ENCODE data around the gene GPC3.

GPC3 gene

DNA sequence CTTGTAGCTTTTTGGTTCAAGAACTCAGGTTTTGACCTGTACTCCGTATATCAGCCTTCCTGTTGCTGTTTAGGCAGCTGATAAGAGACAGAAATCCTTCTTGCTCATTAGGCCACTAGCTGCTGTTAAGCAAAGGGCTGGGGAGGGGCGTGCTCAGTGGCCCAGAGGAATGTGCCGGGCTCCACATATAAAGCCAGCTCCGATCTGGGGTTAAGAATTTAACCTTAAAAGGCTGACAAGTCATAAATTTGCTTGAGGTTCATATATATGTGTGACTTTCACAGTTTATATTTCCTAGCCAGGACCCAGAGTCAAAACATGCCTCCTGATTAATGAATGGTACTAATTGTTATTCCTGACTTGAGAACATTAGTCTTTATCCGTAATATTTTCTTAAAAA is 15.3 kb downstream of the GPC3 start:
- H3K36me3 ChIP-seq (ENCODE audit: control insufficient read depth in 4 of 4, insufficient read depth in 4 of 4, low read length in 3 of 4), result no peaks in the 10 kb centered on the region
- H3K4me3 ChIP-seq (ENCODE audit: control insufficient read depth in 1 of 7, extremely low read depth in 1 of 7, insufficient read depth in 4 of 7, low read depth in 2 of 7, low read length in 6 of 7), result no peak overlapping the region
- H3K27me3 ChIP-seq (replicated peaks in 2 of 5; ENCODE audit: control insufficient read depth in 4 of 5, insufficient read depth in 5 of 5, low read length in 4 of 5), result no peaks in the 10 kb centered on the region
- POLR2A ChIA-PET, result no interaction called here
- H3K27ac ChIP-seq (ENCODE audit: insufficient read depth in 1 of 2, low read depth in 1 of 2, low read length in 2 of 2, poor library complexity in 1 of 2, severe bottlenecking in 2 of 2), result no peak overlapping the region
- WGBS (ENCODE audit: insufficient coverage), result 58% methylated on average over 3 of the region's 5 CpGs
- CTCF ChIA-PET, result no interaction called here
- no peaks in the 10 kb centered on the region for H3K9me3 ChIP-seq (ENCODE audit: control extremely low read depth in 1 of 5, control insufficient read depth in 4 of 5, insufficient read depth in 2 of 5, low read depth in 1 of 5, low read length in 4 of 5)
- DNase-seq, result no peak
- peaks cover 0 to 2% (median 0%) of the 10 kb centered on the region in 4 experiments for H3K4me1 ChIP-seq (ENCODE audit: control extremely low read depth in 1 of 4, control insufficient read depth in 4 of 4, insufficient read depth in 4 of 4, low read length in 3 of 4)

GRCh38 chrX:133969191-133969590 is 16.2 kb downstream of the GPC3 start:
- Histone ChIP-seq H3K36me3 (ENCODE audit: control insufficient read depth in 4 of 4, insufficient read depth in 4 of 4, low read length in 3 of 4) (no peaks in the 10 kb centered on the region), H3K9me3 (ENCODE audit: control extremely low read depth in 1 of 5, control insufficient read depth in 4 of 5, insufficient read depth in 2 of 5, low read depth in 1 of 5, low read length in 4 of 5) (no peaks in the 10 kb centered on the region), H3K27me3 (replicated peaks in 2 of 5; ENCODE audit: control insufficient read depth in 4 of 5, insufficient read depth in 5 of 5, low read length in 4 of 5) (no peaks in the 10 kb centered on the region), H3K4me1 (ENCODE audit: control extremely low read depth in 1 of 4, control insufficient read depth in 4 of 4, insufficient read depth in 4 of 4, low read length in 3 of 4) (peaks cover 0 to 5% (median 0%) of the 10 kb centered on the region in 4 experiments), H3K27ac (ENCODE audit: insufficient read depth in 1 of 2, low read depth in 1 of 2, low read length in 2 of 2, poor library complexity in 1 of 2, severe bottlenecking in 2 of 2) (no peak overlapping the region), H3K4me3 (ENCODE audit: control insufficient read depth in 1 of 7, extremely low read depth in 1 of 7, insufficient read depth in 4 of 7, low read depth in 2 of 7, low read length in 6 of 7) (no peak overlapping the region)
- no peak for DNase-seq
- ChIA-PET CTCF (no interaction called here), POLR2A (no interaction called here)
- WGBS (ENCODE audit: insufficient coverage), result 80% methylated on average over 1 of the region's 3 CpGs

DNA sequence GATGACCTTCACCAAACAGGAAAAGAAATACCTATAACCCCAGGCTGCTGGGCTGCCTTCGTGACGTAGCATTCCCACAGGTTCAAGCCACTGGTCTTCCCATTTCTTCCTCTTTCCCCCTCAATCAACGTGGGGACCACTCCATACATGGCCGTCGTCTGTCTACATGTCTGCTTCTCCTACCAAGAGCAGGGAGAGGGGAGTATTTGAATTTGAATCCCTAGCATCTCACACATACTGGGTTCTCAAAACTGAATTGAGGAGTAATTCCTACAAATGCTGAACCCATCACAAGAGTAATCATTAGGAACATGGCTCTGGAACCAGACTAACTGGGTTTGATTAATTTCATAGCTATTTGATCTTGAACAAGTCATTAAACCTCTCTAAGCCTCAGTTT is 17.3 kb downstream of the GPC3 start:
- CTCF ChIA-PET, result no interaction called here
- WGBS (ENCODE audit: insufficient coverage), result 53% methylated on average over 3 of the region's 5 CpGs

DNA sequence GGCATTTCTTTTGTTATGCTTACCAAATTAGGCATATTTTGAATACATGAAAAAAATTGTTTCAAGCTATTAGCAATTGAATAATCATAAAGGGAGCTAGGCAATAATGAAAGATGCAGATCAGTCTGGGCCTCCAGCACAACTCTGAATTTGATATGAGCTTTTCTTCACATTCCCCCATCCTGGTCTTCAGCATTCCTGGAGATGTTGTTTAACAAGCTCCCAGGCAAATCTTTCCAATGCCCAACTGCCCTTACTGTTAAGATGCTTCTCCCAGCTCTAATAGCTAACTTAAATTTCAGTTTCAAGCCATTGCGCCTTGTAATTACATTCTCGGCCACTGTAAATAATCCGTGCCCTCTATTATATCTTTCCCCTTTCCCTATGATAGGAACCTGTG is 19.2 kb downstream of the GPC3 start:
- ChIA-PET CTCF (no interaction called here), POLR2A (no interaction called here)
- Histone ChIP-seq H3K36me3 (ENCODE audit: control insufficient read depth in 4 of 4, insufficient read depth in 4 of 4, low read length in 3 of 4) (no peaks in the 10 kb centered on the region), H3K4me3 (ENCODE audit: control insufficient read depth in 1 of 7, extremely low read depth in 1 of 7, insufficient read depth in 4 of 7, low read depth in 2 of 7, low read length in 6 of 7) (no peak overlapping the region), H3K27me3 (replicated peaks in 2 of 5; ENCODE audit: control insufficient read depth in 4 of 5, insufficient read depth in 5 of 5, low read length in 4 of 5) (peaks cover 0 to 2% (median 0%) of the 10 kb centered on the region in 5 experiments), H3K9me3 (ENCODE audit: control extremely low read depth in 1 of 5, control insufficient read depth in 4 of 5, insufficient read depth in 2 of 5, low read depth in 1 of 5, low read length in 4 of 5) (no peaks in the 10 kb centered on the region), H3K4me1 (ENCODE audit: control extremely low read depth in 1 of 4, control insufficient read depth in 4 of 4, insufficient read depth in 4 of 4, low read length in 3 of 4) (peaks cover 0 to 5% (median 0%) of the 10 kb centered on the region in 4 experiments), H3K27ac (ENCODE audit: insufficient read depth in 1 of 2, low read depth in 1 of 2, low read length in 2 of 2, poor library complexity in 1 of 2, severe bottlenecking in 2 of 2) (no peak overlapping the region)
- WGBS (ENCODE audit: insufficient coverage), result 87% methylated on average over 3 of the region's 3 CpGs
- no peak for DNase-seq

More for the DNA sequence above, 17.3 kb downstream of the GPC3 start:
- POLR2A ChIA-PET, result no interaction called here
- no peak for DNase-seq
- Histone ChIP-seq H3K36me3 (ENCODE audit: control insufficient read depth in 4 of 4, insufficient read depth in 4 of 4, low read length in 3 of 4) (no peaks in the 10 kb centered on the region), H3K9me3 (ENCODE audit: control extremely low read depth in 1 of 5, control insufficient read depth in 4 of 5, insufficient read depth in 2 of 5, low read depth in 1 of 5, low read length in 4 of 5) (no peaks in the 10 kb centered on the region), H3K27ac (ENCODE audit: insufficient read depth in 1 of 2, low read depth in 1 of 2, low read length in 2 of 2, poor library complexity in 1 of 2, severe bottlenecking in 2 of 2) (no peak overlapping the region), H3K4me1 (ENCODE audit: control extremely low read depth in 1 of 4, control insufficient read depth in 4 of 4, insufficient read depth in 4 of 4, low read length in 3 of 4) (peaks cover 0 to 5% (median 0%) of the 10 kb centered on the region in 4 experiments), H3K4me3 (ENCODE audit: control insufficient read depth in 1 of 7, extremely low read depth in 1 of 7, insufficient read depth in 4 of 7, low read depth in 2 of 7, low read length in 6 of 7) (no peak overlapping the region), H3K27me3 (replicated peaks in 2 of 5; ENCODE audit: control insufficient read depth in 4 of 5, insufficient read depth in 5 of 5, low read length in 4 of 5) (no peaks in the 10 kb centered on the region)

- POLR2A ChIA-PET, result no interaction called here
- Histone ChIP-seq H3K27ac (ENCODE audit: insufficient read depth in 1 of 2, low read depth in 1 of 2, low read length in 2 of 2, poor library complexity in 1 of 2, severe bottlenecking in 2 of 2) (no peak overlapping the region), H3K36me3 (ENCODE audit: control insufficient read depth in 4 of 4, insufficient read depth in 4 of 4, low read length in 3 of 4) (no peaks in the 10 kb centered on the region), H3K4me1 (ENCODE audit: control extremely low read depth in 1 of 4, control insufficient read depth in 4 of 4, insufficient read depth in 4 of 4, low read length in 3 of 4) (peaks cover 0 to 5% (median 0%) of the 10 kb centered on the region in 4 experiments), H3K4me3 (ENCODE audit: control insufficient read depth in 1 of 7, extremely low read depth in 1 of 7, insufficient read depth in 4 of 7, low read depth in 2 of 7, low read length in 6 of 7) (no peak overlapping the region), H3K9me3 (ENCODE audit: control extremely low read depth in 1 of 5, control insufficient read depth in 4 of 5, insufficient read depth in 2 of 5, low read depth in 1 of 5, low read length in 4 of 5) (no peaks in the 10 kb centered on the region), H3K27me3 (replicated peaks in 2 of 5; ENCODE audit: control insufficient read depth in 4 of 5, insufficient read depth in 5 of 5, low read length in 4 of 5) (peaks cover 0 to 2% (median 0%) of the 10 kb centered on the region in 5 experiments)
- no peak for DNase-seq
- CTCF ChIA-PET, result no interaction called here
- 97% methylated on average over 3 of the region's 3 CpGs for WGBS (ENCODE audit: insufficient coverage)
These were observed 20.1 kb downstream of the GPC3 start for GRCh38 chrX:133965321-133965720.

- H3K4me3 ChIP-seq (ENCODE audit: control insufficient read depth in 1 of 7, extremely low read depth in 1 of 7, insufficient read depth in 4 of 7, low read depth in 2 of 7, low read length in 6 of 7), result no peak overlapping the region
- WGBS (ENCODE audit: insufficient coverage), result 83% methylated on average over 5 of the region's 6 CpGs
- POLR2A ChIA-PET, result no interaction called here
- H3K36me3 ChIP-seq (ENCODE audit: control insufficient read depth in 4 of 4, insufficient read depth in 4 of 4, low read length in 3 of 4), result no peaks in the 10 kb centered on the region
- peaks cover 0 to 2% (median 0%) of the 10 kb centered on the region in 5 experiments for H3K27me3 ChIP-seq (replicated peaks in 2 of 5; ENCODE audit: control insufficient read depth in 4 of 5, insufficient read depth in 5 of 5, low read length in 4 of 5)
- H3K27ac ChIP-seq (ENCODE audit: insufficient read depth in 1 of 2, low read depth in 1 of 2, low read length in 2 of 2, poor library complexity in 1 of 2, severe bottlenecking in 2 of 2), result no peak overlapping the region
- CTCF ChIA-PET, result no interaction called here
- peaks cover 0 to 5% (median 0%) of the 10 kb centered on the region in 4 experiments for H3K4me1 ChIP-seq (ENCODE audit: control extremely low read depth in 1 of 4, control insufficient read depth in 4 of 4, insufficient read depth in 4 of 4, low read length in 3 of 4)
- no peak for DNase-seq
- H3K9me3 ChIP-seq (ENCODE audit: control extremely low read depth in 1 of 5, control insufficient read depth in 4 of 5, insufficient read depth in 2 of 5, low read depth in 1 of 5, low read length in 4 of 5), result no peaks in the 10 kb centered on the region
These were observed 24.3 kb downstream of the GPC3 start for GRCh38 chrX:133961046-133961445.

GRCh38 chrX:133959972-133960371 is 25.4 kb downstream of the GPC3 start:
- Histone ChIP-seq H3K36me3 (ENCODE audit: control insufficient read depth in 4 of 4, insufficient read depth in 4 of 4, low read length in 3 of 4) (no peaks in the 10 kb centered on the region), H3K9me3 (ENCODE audit: control extremely low read depth in 1 of 5, control insufficient read depth in 4 of 5, insufficient read depth in 2 of 5, low read depth in 1 of 5, low read length in 4 of 5) (no peaks in the 10 kb centered on the region), H3K27me3 (replicated peaks in 2 of 5; ENCODE audit: control insufficient read depth in 4 of 5, insufficient read depth in 5 of 5, low read length in 4 of 5) (peaks cover 0 to 2% (median 0%) of the 10 kb centered on the region in 5 experiments), H3K4me3 (ENCODE audit: control insufficient read depth in 1 of 7, extremely low read depth in 1 of 7, insufficient read depth in 4 of 7, low read depth in 2 of 7, low read length in 6 of 7) (no peak overlapping the region), H3K27ac (ENCODE audit: insufficient read depth in 1 of 2, low read depth in 1 of 2, low read length in 2 of 2, poor library complexity in 1 of 2, severe bottlenecking in 2 of 2) (no peak overlapping the region), H3K4me1 (ENCODE audit: control extremely low read depth in 1 of 4, control insufficient read depth in 4 of 4, insufficient read depth in 4 of 4, low read length in 3 of 4) (peaks cover 0 to 2% (median 0%) of the 10 kb centered on the region in 4 experiments)
- no peak for DNase-seq
- WGBS (ENCODE audit: insufficient coverage), result 100% methylated on average over 2 of the region's 2 CpGs
- POLR2A ChIA-PET, result no interaction called here
- CTCF ChIA-PET, result no interaction called here

All from common myeloid progenitor, CD34-positive (primary cell).